ENCODE results near the gene LRRC31.

DNA sequence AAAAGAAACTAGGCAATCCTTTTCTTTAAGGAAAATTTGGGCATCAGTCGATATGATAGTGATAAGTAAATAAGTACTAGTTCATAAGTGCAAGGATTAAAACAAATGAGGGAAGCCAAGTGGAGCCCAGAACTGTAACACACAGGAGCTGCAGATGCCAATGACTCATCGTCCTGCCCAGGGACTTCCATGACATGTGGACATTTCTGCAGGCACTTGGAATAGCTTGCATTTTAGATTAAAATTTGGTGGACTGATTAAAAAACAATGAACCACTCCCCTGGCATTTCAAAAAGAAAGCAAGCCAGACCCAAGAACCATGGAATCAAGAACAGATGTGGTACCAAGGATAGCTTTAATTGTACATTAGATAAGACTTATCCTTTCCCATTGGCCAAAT lies 44.6 kb upstream of the LRRC31 start:
- TF ChIP-seq, protein P1, sequence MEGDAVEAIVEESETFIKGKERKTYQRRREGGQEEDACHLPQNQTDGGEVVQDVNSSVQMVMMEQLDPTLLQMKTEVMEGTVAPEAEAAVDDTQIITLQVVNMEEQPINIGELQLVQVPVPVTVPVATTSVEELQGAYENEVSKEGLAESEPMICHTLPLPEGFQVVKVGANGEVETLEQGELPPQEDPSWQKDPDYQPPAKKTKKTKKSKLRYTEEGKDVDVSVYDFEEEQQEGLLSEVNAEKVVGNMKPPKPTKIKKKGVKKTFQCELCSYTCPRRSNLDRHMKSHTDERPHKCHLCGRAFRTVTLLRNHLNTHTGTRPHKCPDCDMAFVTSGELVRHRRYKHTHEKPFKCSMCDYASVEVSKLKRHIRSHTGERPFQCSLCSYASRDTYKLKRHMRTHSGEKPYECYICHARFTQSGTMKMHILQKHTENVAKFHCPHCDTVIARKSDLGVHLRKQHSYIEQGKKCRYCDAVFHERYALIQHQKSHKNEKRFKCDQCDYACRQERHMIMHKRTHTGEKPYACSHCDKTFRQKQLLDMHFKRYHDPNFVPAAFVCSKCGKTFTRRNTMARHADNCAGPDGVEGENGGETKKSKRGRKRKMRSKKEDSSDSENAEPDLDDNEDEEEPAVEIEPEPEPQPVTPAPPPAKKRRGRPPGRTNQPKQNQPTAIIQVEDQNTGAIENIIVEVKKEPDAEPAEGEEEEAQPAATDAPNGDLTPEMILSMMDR (conservative IDR thresholded peaks at IDR 0.05; ENCODE audit: low read depth, low read length) = no peak
- no peak for TF ChIP-seq EZH2 (IDR thresholded peaks at IDR 0.05; ENCODE audit: borderline replicate concordance, low read depth, low read length, poor library complexity, severe bottlenecking)

All from A673 (cell line).